T-helper 1 cell treated with Interleukin-12 subunit alpha and Interleukin-12 subunit beta and Interleukin-4 antibody, amounts not matched to agents 30 μg/mL and 1 μg/mL, for 36 hours (primary cell): ENCODE data around the gene CRIM1.

Source experiments
- H3K27ac Mint-ChIP-seq: one replicate; pipeline ENCODE4 v1.8.0; 2021; ENCODE audit warnings: mild to moderate bottlenecking, mixed read lengths
- H3K27me3 Mint-ChIP-seq: one replicate; pipeline ENCODE4 v1.8.0; 2021; ENCODE audit warnings: low read depth, mixed read lengths
- H3K36me3 Mint-ChIP-seq: one replicate; pipeline ENCODE4 v1.8.0; 2021; ENCODE audit warnings: low read depth, mixed read lengths
- H3K4me1 Mint-ChIP-seq: one replicate; pipeline ENCODE4 v1.8.0; 2021; ENCODE audit warnings: low read depth, mixed read lengths
- H3K4me3 Mint-ChIP-seq: one replicate; pipeline ENCODE4 v1.8.0; 2021; ENCODE audit warnings: mild to moderate bottlenecking, moderate library complexity, mixed read lengths
- H3K9me3 Mint-ChIP-seq: one replicate; pipeline ENCODE4 v1.8.0; 2021; ENCODE audit warnings: mixed read lengths

CRIM1 gene

GRCh38 chr2:36389091-36389564 is 33.5 kb downstream of the CRIM1 start:
- no peak overlapping the region for H3K27ac Mint-ChIP-seq
- H3K36me3 Mint-ChIP-seq: no peaks in the 10 kb centered on the region
- no peak overlapping the region for H3K4me3 Mint-ChIP-seq
- no peaks in the 10 kb centered on the region for H3K9me3 Mint-ChIP-seq
- peaks cover 6% of the 10 kb centered on the region for H3K4me1 Mint-ChIP-seq
- peaks cover 49% of the 10 kb centered on the region for H3K27me3 Mint-ChIP-seq

GRCh38 chr2:36389577-36389976 is 34.0 kb downstream of the CRIM1 start:
- Mint-ChIP-seq H3K4me1 (peaks cover 6% of the 10 kb centered on the region), H3K4me3 (no peak overlapping the region), H3K27me3 (peaks cover 47% of the 10 kb centered on the region), H3K36me3 (no peaks in the 10 kb centered on the region), H3K27ac (no peak overlapping the region), H3K9me3 (no peaks in the 10 kb centered on the region)

- H3K4me3 Mint-ChIP-seq: no peak overlapping the region
- H3K9me3 Mint-ChIP-seq: no peaks in the 10 kb centered on the region
- no peaks in the 10 kb centered on the region for H3K36me3 Mint-ChIP-seq
- H3K4me1 Mint-ChIP-seq: peaks cover 1% of the 10 kb centered on the region
- H3K27me3 Mint-ChIP-seq: peaks cover 19% of the 10 kb centered on the region
- no peak overlapping the region for H3K27ac Mint-ChIP-seq
Measured at GRCh38 chr2:36392571-36393255, 37.1 kb downstream of the CRIM1 start.

- Mint-ChIP-seq H3K4me3 (no peak overlapping the region), H3K9me3 (no peaks in the 10 kb centered on the region), H3K27ac (no peak overlapping the region), H3K27me3 (peaks cover 14% of the 10 kb centered on the region), H3K36me3 (no peaks in the 10 kb centered on the region), H3K4me1 (no peaks in the 10 kb centered on the region)
Measured at GRCh38 chr2:36393738-36394256, 38.2 kb downstream of the CRIM1 start.

- Mint-ChIP-seq H3K9me3 (no peaks in the 10 kb centered on the region), H3K36me3 (no peaks in the 10 kb centered on the region), H3K27ac (no peak overlapping the region), H3K4me1 (no peaks in the 10 kb centered on the region), H3K27me3 (peaks cover 10% of the 10 kb centered on the region), H3K4me3 (no peak overlapping the region)
Measured at GRCh38 chr2:36394804-36395203, 39.2 kb downstream of the CRIM1 start.

GRCh38 chr2:36395866-36396265 is 40.3 kb downstream of the CRIM1 start:
- Mint-ChIP-seq H3K36me3 (no peaks in the 10 kb centered on the region), H3K9me3 (no peaks in the 10 kb centered on the region), H3K4me3 (no peak overlapping the region), H3K4me1 (no peaks in the 10 kb centered on the region), H3K27me3 (peaks cover 6% of the 10 kb centered on the region), H3K27ac (no peak overlapping the region)

GRCh38 chr2:36396878-36397539 is 41.4 kb downstream of the CRIM1 start:
- Mint-ChIP-seq H3K27me3 (peaks cover 6% of the 10 kb centered on the region), H3K4me3 (no peak overlapping the region), H3K4me1 (no peaks in the 10 kb centered on the region), H3K27ac (no peak overlapping the region), H3K36me3 (no peaks in the 10 kb centered on the region), H3K9me3 (no peaks in the 10 kb centered on the region)

GRCh38 chr2:36397728-36398413 is 42.3 kb downstream of the CRIM1 start:
- Mint-ChIP-seq H3K36me3 (no peaks in the 10 kb centered on the region), H3K27ac (no peak overlapping the region), H3K4me1 (no peaks in the 10 kb centered on the region), H3K4me3 (no peak overlapping the region), H3K27me3 (peaks cover 6% of the 10 kb centered on the region), H3K9me3 (no peaks in the 10 kb centered on the region)

- H3K27me3 Mint-ChIP-seq: no peaks in the 10 kb centered on the region
- no peak overlapping the region for H3K4me3 Mint-ChIP-seq
- no peaks in the 10 kb centered on the region for H3K9me3 Mint-ChIP-seq
- H3K27ac Mint-ChIP-seq: no peak overlapping the region
- no peaks in the 10 kb centered on the region for H3K4me1 Mint-ChIP-seq
- no peaks in the 10 kb centered on the region for H3K36me3 Mint-ChIP-seq
Measured at GRCh38 chr2:36399050-36399449, 43.5 kb downstream of the CRIM1 start.

- no peaks in the 10 kb centered on the region for H3K4me1 Mint-ChIP-seq
- no peaks in the 10 kb centered on the region for H3K36me3 Mint-ChIP-seq
- no peaks in the 10 kb centered on the region for H3K27me3 Mint-ChIP-seq
- H3K9me3 Mint-ChIP-seq: no peaks in the 10 kb centered on the region
- H3K27ac Mint-ChIP-seq: no peak overlapping the region
- no peak overlapping the region for H3K4me3 Mint-ChIP-seq
Measured at GRCh38 chr2:36403675-36404230, 48.2 kb downstream of the CRIM1 start.

- Mint-ChIP-seq H3K27ac (no peak overlapping the region), H3K4me1 (no peaks in the 10 kb centered on the region)
Measured at GRCh38 chr2:36404318-36404717, 48.7 kb downstream of the CRIM1 start.

GRCh38 chr2:36404754-36405153 is 49.2 kb downstream of the CRIM1 start:
- Mint-ChIP-seq H3K27me3 (no peaks in the 10 kb centered on the region), H3K36me3 (no peaks in the 10 kb centered on the region), H3K4me3 (no peak overlapping the region), H3K27ac (no peak overlapping the region), H3K9me3 (no peaks in the 10 kb centered on the region), H3K4me1 (no peaks in the 10 kb centered on the region)

More at GRCh38 chr2:36404318-36404717, 48.7 kb downstream of the CRIM1 start:
- no peak overlapping the region for H3K4me3 Mint-ChIP-seq
- no peaks in the 10 kb centered on the region for H3K27me3 Mint-ChIP-seq
- no peaks in the 10 kb centered on the region for H3K36me3 Mint-ChIP-seq
- H3K9me3 Mint-ChIP-seq: no peaks in the 10 kb centered on the region

- H3K9me3 Mint-ChIP-seq: no peaks in the 10 kb centered on the region
- no peak overlapping the region for H3K4me3 Mint-ChIP-seq
- no peaks in the 10 kb centered on the region for H3K27me3 Mint-ChIP-seq
- no peaks in the 10 kb centered on the region for H3K36me3 Mint-ChIP-seq
- no peak overlapping the region for H3K27ac Mint-ChIP-seq
- H3K4me1 Mint-ChIP-seq: no peaks in the 10 kb centered on the region
Measured at GRCh38 chr2:36405183-36405582, 49.6 kb downstream of the CRIM1 start.

GRCh38 chr2:36406296-36406695 is 50.7 kb downstream of the CRIM1 start:
- H3K4me1 Mint-ChIP-seq: no peaks in the 10 kb centered on the region
- H3K27me3 Mint-ChIP-seq: peaks cover 3% of the 10 kb centered on the region
- no peaks in the 10 kb centered on the region for H3K9me3 Mint-ChIP-seq
- no peak overlapping the region for H3K4me3 Mint-ChIP-seq
- H3K36me3 Mint-ChIP-seq: no peaks in the 10 kb centered on the region
- no peak overlapping the region for H3K27ac Mint-ChIP-seq
